GM12865 (cell line): ENCODE data around the gene RALGPS1.
A peak's percentile ranks its signal among the peaks of the same experiment; 100 is the strongest.

ENCODE experiments used
- DNase-seq: peaks from one replicate; pipeline ENCODE4 v3.0.0; 2010; ENCODE audit warnings: low read depth
- H3K4me3 ChIP-seq: 2 replicates; pipeline ENCODE4 v1.5.1; 2011; ENCODE audit warnings: mild to moderate bottlenecking, low read depth, low read length, control low read depth
- CTCF ChIP-seq: IDR thresholded peaks from 2 replicates; pipeline ENCODE4 v1.5.1; 2011; ENCODE audit warnings: low read length, control low read depth, low read depth, inconsistent platforms; ENCODE audit not compliant: insufficient read depth; ENCODE audit errors: missing control alignments

Gene RALGPS1

GRCh38 chr9:127224178-127224882, 309.7 kb downstream of the RALGPS1 start:
- peak overlapping the region; percentile 77 for H3K4me3 ChIP-seq
- peak; percentile 93 for DNase-seq
- peak; percentile 30 for TF ChIP-seq CTCF

GRCh38 chr9:127224883-127225739, 310.5 kb downstream of the RALGPS1 start:
- peak; percentile 96 for DNase-seq
- no peak for TF ChIP-seq CTCF
- H3K4me3 ChIP-seq = peak overlapping the region; percentile 77

GRCh38 chr9:127225801-127226625, 311.4 kb downstream of the RALGPS1 start:
- DNase-seq = peak; percentile 43
- no peak for TF ChIP-seq CTCF
- H3K4me3 ChIP-seq = peak overlapping the region; percentile 69

- TF ChIP-seq CTCF = no peak
- H3K4me3 ChIP-seq = no peak overlapping the region
- no peak for DNase-seq
Observed at GRCh38 chr9:127229691-127230417, 315.3 kb downstream of the RALGPS1 start.

GRCh38 chr9:127231666-127232065, 317.1 kb downstream of the RALGPS1 start:
- H3K4me3 ChIP-seq = no peak overlapping the region
- no peak for DNase-seq
- no peak for TF ChIP-seq CTCF
